Adipocyte (in vitro differentiated cells): ENCODE measurements around the gene UNC93B1.
A peak's percentile ranks its signal among the peaks of the same experiment; 100 is the strongest.

Source experiments
- DNase-seq: peaks from one replicate; pipeline ENCODE4 v3.0.0-alpha.2; 2015; ENCODE audit warnings: low read depth
- H3K27me3 ChIP-seq: replicated peaks from 2 replicates; pipeline ENCODE4 v1.7.0; 2013; ENCODE audit warnings: mild to moderate bottlenecking, low read length, moderate library complexity; ENCODE audit not compliant: control insufficient read depth, insufficient read depth
- H3K36me3 ChIP-seq: 2 replicates; pipeline ENCODE4 v1.7.0; 2013; ENCODE audit warnings: low read length, mild to moderate bottlenecking, moderate library complexity; ENCODE audit not compliant: control insufficient read depth, insufficient read depth, severe bottlenecking
- H3K4me1 ChIP-seq: 2 replicates; pipeline ENCODE4 v1.7.0; 2013; ENCODE audit warnings: mild to moderate bottlenecking, low read length, moderate library complexity; ENCODE audit not compliant: control insufficient read depth, insufficient read depth
- H3K4me3 ChIP-seq: 2 replicates; pipeline ENCODE4 v1.7.0; 2013; ENCODE audit warnings: mild to moderate bottlenecking, low read length, moderate library complexity
- H3K9ac ChIP-seq: 2 replicates; pipeline ENCODE4 v1.7.0; 2013; ENCODE audit warnings: mild to moderate bottlenecking, low read length, moderate library complexity
- H3K9me3 ChIP-seq: 2 replicates; pipeline ENCODE4 v1.7.0; 2013; ENCODE audit warnings: mild to moderate bottlenecking, low read length, moderate library complexity; ENCODE audit not compliant: control insufficient read depth

Gene UNC93B1

GRCh38 chr11:68030318-68031143, 26.6 kb upstream of the UNC93B1 start, which contains the start of gene NDUFS8:
NDUFS8 (plus strand) TSS chr11:68030681; CDS start chr11:68032152, 1,471 bp downstream.
- peak within 1 kb of the TSS; percentile 98 for H3K4me3 ChIP-seq
- no peaks in the 10 kb centered on the region for H3K27me3 ChIP-seq
- peak within 1 kb of the TSS; percentile 99 for H3K9ac ChIP-seq
- peak; percentile 99 for DNase-seq
- peaks cover 53% of the 10 kb centered on the region for H3K4me1 ChIP-seq
- no peaks in the 10 kb centered on the region for H3K9me3 ChIP-seq
- peaks cover 3% of the 10 kb centered on the region for H3K36me3 ChIP-seq

GRCh38 chr11:68028802-68029545, 25.1 kb upstream of the UNC93B1 start:
- peak overlapping the region; percentile 98 for H3K4me3 ChIP-seq
- no peak for DNase-seq
- no peaks in the 10 kb centered on the region for H3K27me3 ChIP-seq
- peak overlapping the region; percentile 88 for H3K9ac ChIP-seq
- no peaks in the 10 kb centered on the region for H3K9me3 ChIP-seq
- peaks cover 50% of the 10 kb centered on the region for H3K4me1 ChIP-seq
- no peaks in the 10 kb centered on the region for H3K36me3 ChIP-seq

- Histone ChIP-seq H3K27me3 (no peaks in the 10 kb centered on the region), H3K4me1 (peaks cover 37% of the 10 kb centered on the region), H3K9ac (peak overlapping the region; percentile 57), H3K4me3 (no peak overlapping the region), H3K36me3 (no peaks in the 10 kb centered on the region), H3K9me3 (no peaks in the 10 kb centered on the region)
- no peak for DNase-seq
These were observed 23.8 kb upstream of the UNC93B1 start for GRCh38 chr11:68027667-68028066.

- Histone ChIP-seq H3K27me3 (no peaks in the 10 kb centered on the region), H3K9ac (no peak overlapping the region), H3K9me3 (no peaks in the 10 kb centered on the region), H3K36me3 (no peaks in the 10 kb centered on the region), H3K4me1 (peaks cover 33% of the 10 kb centered on the region), H3K4me3 (no peak overlapping the region)
- no peak for DNase-seq
These were observed 22.7 kb upstream of the UNC93B1 start for GRCh38 chr11:68026391-68027105.

- H3K9ac ChIP-seq: no peak overlapping the region
- no peak for DNase-seq
- H3K4me1 ChIP-seq: peaks cover 34% of the 10 kb centered on the region
- no peaks in the 10 kb centered on the region for H3K27me3 ChIP-seq
- H3K9me3 ChIP-seq: no peaks in the 10 kb centered on the region
- no peaks in the 10 kb centered on the region for H3K36me3 ChIP-seq
- H3K4me3 ChIP-seq: no peak overlapping the region
These were observed 21.1 kb upstream of the UNC93B1 start for GRCh38 chr11:68025047-68025446.

- H3K4me3 ChIP-seq: no peak overlapping the region
- H3K27me3 ChIP-seq: no peaks in the 10 kb centered on the region
- no peaks in the 10 kb centered on the region for H3K9me3 ChIP-seq
These were observed 20.6 kb upstream of the UNC93B1 start for GRCh38 chr11:68024508-68024907.

GRCh38 chr11:68022531-68022930, 18.6 kb upstream of the UNC93B1 start:
- no peaks in the 10 kb centered on the region for H3K36me3 ChIP-seq
- H3K9me3 ChIP-seq: no peaks in the 10 kb centered on the region
- no peaks in the 10 kb centered on the region for H3K27me3 ChIP-seq
- H3K9ac ChIP-seq: no peak overlapping the region
- H3K4me3 ChIP-seq: no peak overlapping the region
- no peak for DNase-seq
- peaks cover 10% of the 10 kb centered on the region for H3K4me1 ChIP-seq

More at GRCh38 chr11:68024508-68024907, 20.6 kb upstream of the UNC93B1 start:
- DNase-seq: no peak
- Histone ChIP-seq H3K36me3 (no peaks in the 10 kb centered on the region), H3K4me1 (peaks cover 29% of the 10 kb centered on the region), H3K9ac (no peak overlapping the region)

GRCh38 chr11:68021167-68021787, 17.4 kb upstream of the UNC93B1 start:
- DNase-seq: no peak
- no peak overlapping the region for H3K9ac ChIP-seq
- H3K36me3 ChIP-seq: no peaks in the 10 kb centered on the region
- no peak overlapping the region for H3K4me3 ChIP-seq
- peaks cover 17% of the 10 kb centered on the region for H3K4me1 ChIP-seq
- no peaks in the 10 kb centered on the region for H3K27me3 ChIP-seq
- H3K9me3 ChIP-seq: no peaks in the 10 kb centered on the region

- Histone ChIP-seq H3K27me3 (no peaks in the 10 kb centered on the region), H3K4me1 (peaks cover 17% of the 10 kb centered on the region)
- DNase-seq: peak; percentile 47
These were observed 16.7 kb upstream of the UNC93B1 start for GRCh38 chr11:68020575-68020974.

GRCh38 chr11:68019486-68019885, 15.6 kb upstream of the UNC93B1 start:
- H3K9ac ChIP-seq: no peak overlapping the region
- no peak overlapping the region for H3K4me3 ChIP-seq
- H3K9me3 ChIP-seq: no peaks in the 10 kb centered on the region
- DNase-seq: no peak
- H3K4me1 ChIP-seq: peaks cover 23% of the 10 kb centered on the region
- H3K27me3 ChIP-seq: no peaks in the 10 kb centered on the region
- no peaks in the 10 kb centered on the region for H3K36me3 ChIP-seq

More at GRCh38 chr11:68020575-68020974, 16.7 kb upstream of the UNC93B1 start:
- Histone ChIP-seq H3K4me3 (no peak overlapping the region), H3K9ac (peak overlapping the region; percentile 56), H3K36me3 (no peaks in the 10 kb centered on the region), H3K9me3 (no peaks in the 10 kb centered on the region)
